Uterus (tissue), 2 donors: ENCODE data around the gene C11orf97.

Source experiments
- POLR2A ChIP-seq, 2 donors: fragments of 450-650 bp; IDR thresholded peaks; one replicate each; pipeline ENCODE4 v1.6.1; 2016; ENCODE audit warnings: antibody characterized with exemption in 2 of 2, mild to moderate bottlenecking in 1 of 2, moderate library complexity in 1 of 2
- TF ChIP-seq, protein P1 (sequence below), 4 experiments: fragments of 200-600 bp in 2 of 4; fragments of 450-650 bp in 2 of 4; sonication (generic) in 2 of 4; IDR thresholded peaks; one replicate each; pipeline ENCODE4 v1.5.1; 2016 to 2019; ENCODE audit warnings: antibody characterized with exemption in 4 of 4, mild to moderate bottlenecking in 2 of 4, moderate library complexity in 1 of 4

- TF ChIP-seq, protein P1, sequence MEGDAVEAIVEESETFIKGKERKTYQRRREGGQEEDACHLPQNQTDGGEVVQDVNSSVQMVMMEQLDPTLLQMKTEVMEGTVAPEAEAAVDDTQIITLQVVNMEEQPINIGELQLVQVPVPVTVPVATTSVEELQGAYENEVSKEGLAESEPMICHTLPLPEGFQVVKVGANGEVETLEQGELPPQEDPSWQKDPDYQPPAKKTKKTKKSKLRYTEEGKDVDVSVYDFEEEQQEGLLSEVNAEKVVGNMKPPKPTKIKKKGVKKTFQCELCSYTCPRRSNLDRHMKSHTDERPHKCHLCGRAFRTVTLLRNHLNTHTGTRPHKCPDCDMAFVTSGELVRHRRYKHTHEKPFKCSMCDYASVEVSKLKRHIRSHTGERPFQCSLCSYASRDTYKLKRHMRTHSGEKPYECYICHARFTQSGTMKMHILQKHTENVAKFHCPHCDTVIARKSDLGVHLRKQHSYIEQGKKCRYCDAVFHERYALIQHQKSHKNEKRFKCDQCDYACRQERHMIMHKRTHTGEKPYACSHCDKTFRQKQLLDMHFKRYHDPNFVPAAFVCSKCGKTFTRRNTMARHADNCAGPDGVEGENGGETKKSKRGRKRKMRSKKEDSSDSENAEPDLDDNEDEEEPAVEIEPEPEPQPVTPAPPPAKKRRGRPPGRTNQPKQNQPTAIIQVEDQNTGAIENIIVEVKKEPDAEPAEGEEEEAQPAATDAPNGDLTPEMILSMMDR (IDR thresholded peaks at IDR 0.05), result no peak
- no peak for TF ChIP-seq POLR2A (IDR thresholded peaks at IDR 0.05)
These were observed 48.6 kb downstream of the C11orf97 start for GRCh38 chr11:94560834-94561233.
